GM21576 (cell line): Measurements from ENCODE around the gene FLCN.
A peak's percentile ranks its signal among the peaks of the same experiment; 100 is the strongest.
"Not testable (repeated sequence)": the region's sequence is repeated elsewhere in the genome, so short reads cannot be mapped to it uniquely, and the experiment has no call there.

Experiments used
- ATAC-seq: cut with Tn5 transposase; IDR thresholded peaks from one replicate; pipeline ENCODE4 v1.9.1; 2021; ENCODE audit warnings: mild to moderate bottlenecking, moderate library complexity; ENCODE audit not compliant: unreplicated experiment

Gene FLCN

GRCh38 chr17:17214646-17215436 lies 22.1 kb downstream of the FLCN start:
- ATAC-seq: no peak

- no peak for ATAC-seq
Observed at GRCh38 chr17:17213775-17214174, 23.2 kb downstream of the FLCN start.

GRCh38 chr17:17207998-17208397 lies 29.0 kb downstream of the FLCN start:
- no peak for ATAC-seq

DNA sequence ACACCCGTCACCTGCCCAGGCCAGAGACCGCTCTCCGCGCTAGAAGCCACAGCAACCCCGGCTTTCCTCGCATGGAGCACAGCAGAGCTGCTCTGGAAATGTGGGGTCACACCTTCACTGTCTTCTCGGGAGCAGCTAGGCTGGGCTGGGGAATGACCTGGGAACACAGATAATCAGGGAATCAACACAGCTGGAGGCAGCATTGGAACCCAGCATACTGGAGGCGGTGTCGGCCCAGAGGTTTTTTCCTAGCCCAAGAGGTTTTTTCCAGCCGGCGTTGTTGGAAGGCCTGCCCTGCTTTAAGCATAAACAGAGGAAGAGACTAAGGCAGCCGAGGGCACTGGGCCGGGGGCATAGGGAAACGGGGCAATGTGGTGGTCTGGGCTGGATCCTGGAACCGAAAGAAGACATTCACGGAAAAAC lies 30.0 kb downstream of the FLCN start:
- ATAC-seq: no peak

- ATAC-seq: peak; percentile 49
Observed at GRCh38 chr17:17206124-17206912, 30.6 kb downstream of the FLCN start, which contains the start of gene PLD6. Gene PLD6, minus strand, starts transcription at chr17:17206333. Its CDS starts 47 bp downstream, at chr17:17206286.

GRCh38 chr17:17205368-17206123 lies 31.4 kb downstream of the FLCN start:
- ATAC-seq: peak; percentile 25

- no peak for ATAC-seq
Observed at GRCh38 chr17:17204635-17205231, 32.2 kb downstream of the FLCN start.

DNA sequence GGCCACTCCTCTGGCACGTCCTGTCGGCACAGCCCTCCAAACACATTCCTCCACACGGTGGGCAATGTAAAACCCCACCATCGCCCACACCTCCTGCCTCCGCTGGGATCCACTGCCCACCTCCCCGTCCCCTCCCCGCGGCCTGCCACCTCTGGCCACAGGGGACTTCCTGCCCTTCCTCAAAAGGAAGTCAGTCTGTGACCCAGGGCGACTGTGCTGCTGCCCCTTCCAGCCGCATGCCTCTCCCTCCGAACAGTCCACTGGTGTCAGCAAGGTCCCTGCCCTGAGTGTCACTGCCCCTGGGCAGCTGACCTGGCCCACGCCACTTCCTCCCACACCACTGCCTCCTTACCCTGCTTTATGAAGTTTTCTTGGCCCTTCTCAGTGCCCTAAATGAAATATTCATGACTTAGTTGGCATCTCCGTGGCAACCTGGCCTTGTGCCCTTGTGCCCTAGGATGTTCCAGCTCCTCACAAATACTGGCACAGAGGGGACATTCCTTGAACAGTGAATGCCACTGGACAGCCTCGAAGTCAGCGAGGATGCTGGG lies 32.9 kb downstream of the FLCN start:
- no peak for ATAC-seq

DNA sequence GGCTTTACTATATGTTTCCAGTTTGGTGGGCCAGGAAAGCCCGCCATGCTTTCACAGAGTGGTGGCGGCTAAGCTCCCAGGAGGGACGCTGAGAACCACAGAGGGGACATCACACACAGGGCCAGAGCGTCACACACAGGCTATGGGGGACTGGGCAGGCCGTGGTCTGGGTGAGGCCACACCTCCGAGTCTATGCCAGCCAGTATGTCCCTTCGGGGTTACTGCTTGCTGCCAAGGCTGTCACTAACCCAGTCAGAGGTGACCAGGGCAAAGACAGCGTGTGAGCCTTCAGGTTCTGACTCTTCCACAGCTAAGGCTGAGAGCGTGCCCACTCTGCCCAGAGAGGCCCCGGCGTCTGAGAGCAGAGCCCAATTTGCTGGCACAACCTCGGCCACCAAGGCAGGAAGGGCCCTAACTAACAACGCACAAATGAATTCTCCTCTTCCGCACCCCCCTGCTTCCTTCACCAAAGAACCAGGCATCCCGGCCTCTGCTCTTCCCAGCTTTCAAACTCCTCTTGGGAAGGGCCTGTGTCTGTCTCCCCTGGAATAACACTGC lies 33.7 kb downstream of the FLCN start:
- ATAC-seq: no peak

DNA sequence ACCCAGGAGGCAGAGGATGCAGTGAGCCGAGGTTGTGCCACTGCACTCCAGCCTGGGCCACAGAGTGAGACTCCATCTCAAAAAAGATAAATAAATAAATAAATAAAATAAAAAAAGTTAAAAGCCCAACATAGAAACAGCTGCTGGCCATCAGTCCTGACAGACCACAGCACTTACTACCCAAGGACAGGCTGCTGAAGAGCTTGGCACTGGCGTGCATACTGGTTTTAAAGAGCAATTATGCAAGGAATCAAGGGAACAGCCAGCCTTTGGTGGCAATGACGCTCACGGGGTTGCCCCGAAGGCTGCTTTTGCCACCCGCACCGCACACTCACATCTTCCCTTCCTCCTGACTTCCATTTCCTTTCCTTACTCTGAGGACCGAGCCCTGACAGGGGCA lies 35.1 kb downstream of the FLCN start:
- ATAC-seq: no peak

GRCh38 chr17:17201271-17201670 lies 35.7 kb downstream of the FLCN start:
- ATAC-seq: no peak

- ATAC-seq: no peak
Observed at GRCh38 chr17:17200831-17201230, 36.1 kb downstream of the FLCN start.

GRCh38 chr17:17200311-17200710 lies 36.7 kb downstream of the FLCN start:
- ATAC-seq: no peak

GRCh38 chr17:17198281-17198680 lies 38.7 kb downstream of the FLCN start:
- ATAC-seq: no peak

DNA sequence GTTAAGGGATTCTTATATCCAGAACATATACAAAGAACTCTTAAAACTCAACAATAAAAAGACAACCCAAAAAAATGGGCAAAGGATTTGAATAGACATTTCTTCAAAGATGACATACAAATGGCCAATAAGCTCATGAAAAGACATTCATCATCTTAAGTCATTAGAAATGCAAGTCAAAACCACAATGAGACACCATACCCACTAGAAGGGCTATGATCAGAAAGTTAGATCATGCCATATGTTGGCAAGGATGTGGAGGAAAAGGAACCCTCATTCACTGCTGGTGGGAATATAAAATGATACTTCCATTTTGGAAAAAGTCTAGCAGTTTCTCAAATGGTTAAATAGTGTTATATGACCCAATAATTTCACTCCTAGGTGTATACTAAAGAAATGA lies 40.2 kb downstream of the FLCN start:
- no peak for ATAC-seq

DNA sequence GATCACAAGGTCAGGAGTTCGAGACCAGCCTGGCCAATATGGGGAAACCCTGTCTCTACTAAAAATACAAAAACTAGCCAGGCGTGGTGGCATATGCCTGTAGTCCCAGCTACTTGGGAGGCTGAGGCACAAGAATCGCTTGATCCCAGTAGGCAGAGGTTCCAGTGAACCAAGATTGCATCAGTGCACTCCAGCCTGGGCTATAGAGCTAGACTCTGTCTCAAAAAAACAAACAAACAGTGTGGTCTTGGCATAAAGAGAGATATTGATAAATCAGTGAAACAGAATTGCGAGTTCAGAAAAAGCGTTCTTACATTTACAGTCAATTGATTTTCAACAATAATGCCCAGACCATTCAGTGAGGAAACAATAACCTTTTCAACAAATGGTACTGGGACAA lies 41.5 kb downstream of the FLCN start:
- ATAC-seq: not testable (repeated sequence)

GRCh38 chr17:17191961-17192381 lies 45.0 kb downstream of the FLCN start:
- no peak for ATAC-seq

DNA sequence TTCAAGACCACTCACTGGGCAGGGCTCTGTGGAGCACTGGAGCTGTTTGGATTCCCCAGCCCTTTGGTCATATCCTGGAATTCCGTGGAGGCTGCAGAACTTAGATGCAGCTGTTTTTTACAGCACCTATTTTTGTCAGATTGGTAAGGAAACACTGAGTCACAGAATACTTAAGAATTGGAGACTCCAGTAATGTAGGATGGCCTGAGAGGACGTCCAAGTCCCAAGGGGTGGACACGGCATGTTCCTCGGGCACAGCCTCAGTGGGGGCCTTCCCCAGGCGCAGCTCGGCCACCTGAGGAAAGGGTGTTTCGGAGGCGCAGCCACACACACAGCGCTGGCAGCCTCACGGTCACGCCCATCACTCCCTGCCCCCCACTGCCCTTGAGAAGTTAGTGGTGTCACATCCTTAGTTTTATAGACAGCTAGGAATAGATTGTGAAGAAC lies 45.6 kb downstream of the FLCN start:
- no peak for ATAC-seq

- ATAC-seq: no peak
Observed at GRCh38 chr17:17190188-17190587, 46.8 kb downstream of the FLCN start.

- no peak for ATAC-seq
Observed at GRCh38 chr17:17189559-17189958, 47.4 kb downstream of the FLCN start.
